Measurements from ENCODE around the gene SCN1B. TPM values are rescaled to one million over a fixed set of nuclear protein-coding genes. Genes with fewer than 3 reads are reported as not detected.

Gene SCN1B
- polyA plus RNA-seq, 1 donor = 0.96 TPM

DNA sequence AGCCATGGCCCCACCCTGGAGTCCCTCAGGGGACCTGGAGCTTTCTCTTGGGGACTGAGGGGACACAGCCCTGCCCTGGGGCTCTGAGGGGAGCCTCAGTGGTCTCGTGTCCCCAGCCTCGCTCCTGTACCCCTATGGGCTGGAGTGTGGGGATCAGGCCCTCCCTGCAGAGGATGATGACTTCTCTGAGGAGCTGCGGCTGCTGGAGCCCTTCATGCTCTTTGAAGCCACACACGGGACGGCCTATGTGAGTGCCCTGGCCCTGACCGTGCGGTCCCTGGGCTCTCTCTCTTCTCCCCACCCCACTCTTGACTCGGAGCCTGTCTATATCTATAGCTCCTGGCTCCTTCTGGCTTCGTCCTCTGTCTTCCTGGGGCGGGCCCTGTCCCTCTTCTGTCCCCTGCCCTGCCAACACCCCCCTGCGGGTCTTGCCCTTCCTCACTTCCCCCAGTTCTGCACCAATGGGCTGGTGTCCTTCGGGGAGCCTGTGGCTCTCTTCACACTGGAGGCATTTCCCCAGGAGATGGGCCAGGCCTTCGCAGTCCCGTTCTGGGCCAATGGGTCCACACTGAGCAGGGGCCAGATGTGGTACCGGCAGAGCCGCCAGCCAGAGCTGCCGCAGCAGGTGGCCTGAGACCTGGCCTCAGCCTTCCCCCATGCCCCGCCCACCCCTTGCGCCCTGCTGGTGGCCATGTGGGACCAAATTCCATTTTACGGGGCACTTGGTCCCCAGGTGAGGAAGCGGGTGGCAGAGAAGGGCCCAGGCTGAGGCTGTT is 44.3 kb downstream of the SCN1B start:
- WGBS (ENCODE audit: insufficient coverage, low lambda C conversion rate) = no CpG with 5 or more reads among the region's 21 CpGs
- H3K4me1 ChIP-seq (ENCODE audit: control insufficient read depth, insufficient read depth, low read length) = no peaks in the 10 kb centered on the region
- H3K9me3 ChIP-seq (ENCODE audit: control insufficient read depth, low read depth, low read length) = peaks cover 5% of the 10 kb centered on the region
- DNase-seq = no peak
- no peaks in the 10 kb centered on the region for H3K36me3 ChIP-seq (ENCODE audit: control insufficient read depth, insufficient read depth, low read length)
- H3K27ac ChIP-seq (ENCODE audit: low read length) = no peak overlapping the region
- H3K4me3 ChIP-seq (ENCODE audit: low read length) = no peak overlapping the region
- H3K27me3 ChIP-seq (ENCODE audit: control insufficient read depth, insufficient read depth, low read length) = no peaks in the 10 kb centered on the region

DNA sequence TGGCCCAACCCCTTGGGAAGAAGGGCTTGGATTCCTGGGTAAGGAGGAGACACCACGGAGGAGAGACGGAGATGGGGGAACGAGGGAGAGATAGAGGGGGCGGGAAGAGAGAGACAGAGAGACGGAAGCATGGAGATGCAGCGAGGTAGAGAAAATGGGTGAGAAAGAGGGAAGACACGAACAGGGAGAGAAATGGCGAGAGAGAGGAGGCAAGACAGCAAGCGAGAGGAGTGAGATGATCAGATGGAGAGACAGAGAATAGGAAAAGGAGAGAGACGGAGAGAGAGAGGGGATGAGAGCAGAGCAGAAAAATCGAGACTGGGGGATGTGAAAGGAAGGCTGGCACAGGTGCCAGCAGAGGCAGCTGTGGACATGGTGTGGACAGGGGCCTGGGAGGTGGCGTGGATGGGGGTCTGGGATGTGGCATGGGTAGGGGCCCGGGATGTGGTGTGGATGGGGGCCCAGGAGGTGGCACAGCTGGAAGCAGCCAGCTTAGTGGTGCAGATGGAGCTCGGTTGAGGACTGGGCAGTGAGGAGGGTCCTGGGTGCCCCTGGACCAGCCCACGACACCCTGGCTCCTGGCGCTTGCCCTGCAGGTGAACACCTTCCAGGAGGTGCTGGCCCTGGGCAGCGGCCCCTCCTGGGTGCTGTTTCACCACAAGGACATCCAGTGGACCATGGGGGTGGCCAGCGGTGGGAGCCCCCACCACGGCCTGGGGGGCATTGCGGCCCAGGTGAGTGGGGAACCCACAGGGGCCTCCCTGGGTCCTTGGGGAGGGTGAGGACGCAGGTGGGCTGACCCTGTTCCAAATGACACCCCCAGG is 45.1 kb downstream of the SCN1B start:
- H3K27me3 ChIP-seq (ENCODE audit: control insufficient read depth, insufficient read depth, low read length) = no peaks in the 10 kb centered on the region
- H3K27ac ChIP-seq (ENCODE audit: low read length) = no peak overlapping the region
- DNase-seq = no peak
- WGBS (ENCODE audit: insufficient coverage, low lambda C conversion rate) = 82% methylated on average over 10 of the region's 21 CpGs
- H3K9me3 ChIP-seq (ENCODE audit: control insufficient read depth, low read depth, low read length) = peaks cover 4% of the 10 kb centered on the region
- no peaks in the 10 kb centered on the region for H3K36me3 ChIP-seq (ENCODE audit: control insufficient read depth, insufficient read depth, low read length)
- no peak overlapping the region for H3K4me3 ChIP-seq (ENCODE audit: low read length)
- H3K4me1 ChIP-seq (ENCODE audit: control insufficient read depth, insufficient read depth, low read length) = no peaks in the 10 kb centered on the region

DNA sequence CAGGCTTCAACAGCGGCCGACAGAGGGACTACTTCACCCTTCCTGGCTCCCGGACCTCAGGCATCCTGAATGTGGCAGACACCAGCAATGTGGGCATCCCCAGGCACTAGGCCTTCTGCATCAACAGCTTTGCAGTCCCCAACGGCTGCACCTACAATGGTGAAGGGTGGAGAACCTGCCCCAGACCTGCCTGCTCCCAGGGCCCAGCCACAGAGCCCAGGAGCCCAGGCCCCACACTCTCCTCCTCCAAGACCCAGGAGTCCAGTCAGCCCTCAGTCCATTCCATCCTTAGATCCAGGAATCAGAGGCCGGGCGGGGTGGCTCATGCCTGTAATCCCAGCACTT is 45.7 kb downstream of the SCN1B start:
- H3K9me3 ChIP-seq (ENCODE audit: control insufficient read depth, low read depth, low read length) = no peaks in the 10 kb centered on the region
- WGBS (ENCODE audit: insufficient coverage, low lambda C conversion rate) = no CpG with 5 or more reads among the region's 6 CpGs
- no peaks in the 10 kb centered on the region for H3K4me1 ChIP-seq (ENCODE audit: control insufficient read depth, insufficient read depth, low read length)
- H3K4me3 ChIP-seq (ENCODE audit: low read length) = no peak overlapping the region
- no peaks in the 10 kb centered on the region for H3K27me3 ChIP-seq (ENCODE audit: control insufficient read depth, insufficient read depth, low read length)
- DNase-seq = no peak
- H3K36me3 ChIP-seq (ENCODE audit: control insufficient read depth, insufficient read depth, low read length) = no peaks in the 10 kb centered on the region
- no peak overlapping the region for H3K27ac ChIP-seq (ENCODE audit: low read length)

DNA sequence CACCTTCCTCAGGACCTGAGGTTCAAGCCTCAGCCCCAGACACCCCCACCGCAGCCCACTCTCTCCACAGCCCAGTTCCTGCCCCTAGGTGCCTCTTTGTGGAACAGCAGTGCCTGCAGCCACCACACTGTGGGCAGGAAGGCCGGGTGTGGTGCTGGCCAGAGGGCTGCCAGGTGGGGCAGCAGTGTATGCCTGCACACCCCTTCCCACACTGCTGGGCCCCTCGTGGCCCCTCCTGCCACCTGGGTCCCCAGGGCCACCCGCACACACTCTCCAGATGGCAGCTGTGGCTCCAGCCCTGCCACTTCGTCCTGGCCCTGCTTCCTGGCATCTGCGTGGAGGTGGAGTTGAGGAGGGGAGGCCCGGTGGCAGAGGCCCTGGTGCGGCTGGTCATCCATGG is 46.4 kb downstream of the SCN1B start:
- no peaks in the 10 kb centered on the region for H3K4me1 ChIP-seq (ENCODE audit: control insufficient read depth, insufficient read depth, low read length)
- no peak overlapping the region for H3K27ac ChIP-seq (ENCODE audit: low read length)
- no CpG with 5 or more reads among the region's 8 CpGs for WGBS (ENCODE audit: insufficient coverage, low lambda C conversion rate)
- H3K4me3 ChIP-seq (ENCODE audit: low read length) = no peak overlapping the region
- no peaks in the 10 kb centered on the region for H3K27me3 ChIP-seq (ENCODE audit: control insufficient read depth, insufficient read depth, low read length)
- H3K9me3 ChIP-seq (ENCODE audit: control insufficient read depth, low read depth, low read length) = no peaks in the 10 kb centered on the region
- H3K36me3 ChIP-seq (ENCODE audit: control insufficient read depth, insufficient read depth, low read length) = no peaks in the 10 kb centered on the region
- DNase-seq = no peak

DNA sequence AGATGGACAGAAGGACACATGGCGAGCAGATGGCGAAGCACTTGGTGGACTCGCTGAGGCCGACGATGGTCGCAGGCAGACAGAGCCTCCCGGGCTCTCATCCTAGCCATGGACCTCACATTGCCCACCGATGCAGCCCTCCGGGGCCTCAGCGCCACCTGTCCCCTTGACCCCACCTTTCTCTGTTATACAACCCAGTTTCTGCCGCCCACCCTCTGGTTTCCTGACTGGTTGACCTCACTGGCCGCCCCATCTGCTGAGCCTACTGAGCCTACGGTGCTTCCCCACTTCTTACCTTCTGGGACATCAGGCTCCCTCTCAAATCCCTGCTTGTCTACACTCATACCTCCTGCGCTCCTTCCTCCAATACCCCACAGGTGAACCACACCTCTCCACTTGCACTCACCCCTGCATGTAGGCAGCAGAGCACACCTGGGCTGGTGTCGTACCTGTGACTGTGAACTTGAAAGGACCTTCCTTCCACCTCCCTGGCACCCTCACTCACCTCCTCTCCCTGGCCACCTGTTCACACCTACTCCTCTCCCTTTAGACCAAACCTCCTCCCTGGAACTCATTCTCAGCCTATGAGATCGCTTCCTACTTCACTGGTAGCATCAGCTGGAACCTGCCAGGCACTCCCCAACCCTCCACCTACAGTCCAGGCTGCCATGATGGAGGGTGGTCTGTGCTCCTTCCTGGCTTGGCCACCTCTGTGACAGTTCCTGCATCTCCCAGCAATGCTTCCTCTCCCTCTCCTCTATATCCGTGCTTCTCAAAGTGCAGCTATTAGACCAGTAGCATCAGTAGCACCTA is 47.3 kb downstream of the SCN1B start:
- H3K4me1 ChIP-seq (ENCODE audit: control insufficient read depth, insufficient read depth, low read length) = no peaks in the 10 kb centered on the region
- no peak for DNase-seq
- 96% methylated on average over 3 of the region's 17 CpGs for WGBS (ENCODE audit: insufficient coverage, low lambda C conversion rate)
- no peaks in the 10 kb centered on the region for H3K27me3 ChIP-seq (ENCODE audit: control insufficient read depth, insufficient read depth, low read length)
- no peak overlapping the region for H3K27ac ChIP-seq (ENCODE audit: low read length)
- no peaks in the 10 kb centered on the region for H3K9me3 ChIP-seq (ENCODE audit: control insufficient read depth, low read depth, low read length)
- no peak overlapping the region for H3K4me3 ChIP-seq (ENCODE audit: low read length)
- no peaks in the 10 kb centered on the region for H3K36me3 ChIP-seq (ENCODE audit: control insufficient read depth, insufficient read depth, low read length)

DNA sequence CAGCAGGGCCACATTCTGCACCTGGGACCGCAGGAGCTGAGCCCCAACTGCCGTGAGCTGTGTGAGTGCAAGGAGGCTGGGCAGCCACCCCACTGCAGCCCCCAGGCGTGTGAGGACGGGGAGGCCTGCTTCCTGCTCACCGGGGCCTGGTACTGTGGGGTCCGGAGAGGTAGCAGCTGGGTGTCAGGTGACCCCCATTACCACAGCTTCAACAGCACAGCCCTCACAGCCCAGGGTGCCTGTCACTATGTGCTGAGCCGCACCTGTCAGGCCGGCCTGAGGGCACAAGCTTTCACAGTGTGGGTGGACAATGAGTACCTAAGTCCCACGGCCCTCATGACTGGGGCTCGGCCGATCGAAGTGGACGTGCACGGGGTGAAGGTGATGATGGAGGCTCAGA is 49.6 kb downstream of the SCN1B start:
- H3K9me3 ChIP-seq (ENCODE audit: control insufficient read depth, low read depth, low read length) = no peaks in the 10 kb centered on the region
- WGBS (ENCODE audit: insufficient coverage, low lambda C conversion rate) = no CpG with 5 or more reads among the region's 14 CpGs
- no peaks in the 10 kb centered on the region for H3K27me3 ChIP-seq (ENCODE audit: control insufficient read depth, insufficient read depth, low read length)
- no peak overlapping the region for H3K27ac ChIP-seq (ENCODE audit: low read length)
- no peak overlapping the region for H3K4me3 ChIP-seq (ENCODE audit: low read length)
- no peaks in the 10 kb centered on the region for H3K4me1 ChIP-seq (ENCODE audit: control insufficient read depth, insufficient read depth, low read length)
- DNase-seq = no peak
- H3K36me3 ChIP-seq (ENCODE audit: control insufficient read depth, insufficient read depth, low read length) = no peaks in the 10 kb centered on the region

DNA sequence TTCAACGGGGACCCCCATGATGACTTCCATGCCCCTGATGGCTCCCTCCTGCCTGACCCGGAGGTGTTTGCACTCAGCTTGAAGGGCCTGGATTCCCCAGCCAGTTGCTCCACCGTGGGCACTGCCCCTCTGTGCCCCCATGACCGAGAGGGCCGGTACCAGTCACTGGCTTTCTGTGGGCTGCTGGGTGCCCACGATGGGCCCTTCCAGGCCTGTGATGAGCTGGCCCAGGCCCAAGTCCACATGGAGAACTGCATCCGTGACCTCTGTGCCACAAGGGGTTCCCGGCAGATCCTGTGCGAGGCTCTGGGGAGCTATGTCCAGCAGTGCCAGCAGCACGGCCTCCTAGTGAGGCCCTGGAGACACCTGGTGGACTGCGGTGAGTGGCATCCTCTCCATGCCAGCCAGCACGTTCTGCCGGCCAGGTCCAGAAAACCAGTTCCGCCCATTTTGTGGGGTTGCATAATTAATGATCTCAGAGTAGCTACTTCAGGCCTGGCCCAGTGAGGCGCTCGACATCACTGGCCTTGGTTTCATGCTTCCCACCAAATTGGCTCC is 50.4 kb downstream of the SCN1B start:
- WGBS (ENCODE audit: insufficient coverage, low lambda C conversion rate) = no CpG with 5 or more reads among the region's 16 CpGs
- Histone ChIP-seq H3K27ac (ENCODE audit: low read length) (no peak overlapping the region), H3K9me3 (ENCODE audit: control insufficient read depth, low read depth, low read length) (no peaks in the 10 kb centered on the region), H3K4me1 (ENCODE audit: control insufficient read depth, insufficient read depth, low read length) (no peaks in the 10 kb centered on the region), H3K27me3 (ENCODE audit: control insufficient read depth, insufficient read depth, low read length) (no peaks in the 10 kb centered on the region), H3K36me3 (ENCODE audit: control insufficient read depth, insufficient read depth, low read length) (no peaks in the 10 kb centered on the region), H3K4me3 (ENCODE audit: low read length) (no peak overlapping the region)
- no peak for DNase-seq

DNA sequence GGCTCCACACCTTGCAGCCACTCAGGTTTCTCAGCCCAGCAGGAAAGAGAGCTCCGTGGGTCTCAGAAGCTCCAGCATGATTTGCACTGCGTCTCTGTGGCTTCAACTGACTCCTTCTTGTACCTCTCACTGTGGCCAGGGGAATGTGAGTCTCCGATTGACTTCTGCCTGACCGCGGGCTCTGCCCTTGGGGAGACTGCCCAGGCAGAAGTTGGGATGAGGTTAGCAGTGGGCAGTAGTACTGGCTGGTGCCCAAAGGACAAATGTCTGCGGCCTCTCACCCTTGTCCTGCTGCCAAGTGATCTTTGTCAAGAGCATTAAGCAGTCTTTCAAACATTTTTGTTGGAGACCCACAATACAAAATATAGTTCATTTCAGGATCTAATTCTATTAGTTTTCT is 50.9 kb downstream of the SCN1B start:
- H3K27me3 ChIP-seq (ENCODE audit: control insufficient read depth, insufficient read depth, low read length) = no peaks in the 10 kb centered on the region
- H3K4me1 ChIP-seq (ENCODE audit: control insufficient read depth, insufficient read depth, low read length) = no peaks in the 10 kb centered on the region
- no peaks in the 10 kb centered on the region for H3K36me3 ChIP-seq (ENCODE audit: control insufficient read depth, insufficient read depth, low read length)
- no peak for DNase-seq
- H3K4me3 ChIP-seq (ENCODE audit: low read length) = no peak overlapping the region
- H3K27ac ChIP-seq (ENCODE audit: low read length) = no peak overlapping the region
- no peaks in the 10 kb centered on the region for H3K9me3 ChIP-seq (ENCODE audit: control insufficient read depth, low read depth, low read length)
- no CpG with 5 or more reads among the region's 6 CpGs for WGBS (ENCODE audit: insufficient coverage, low lambda C conversion rate)

DNA sequence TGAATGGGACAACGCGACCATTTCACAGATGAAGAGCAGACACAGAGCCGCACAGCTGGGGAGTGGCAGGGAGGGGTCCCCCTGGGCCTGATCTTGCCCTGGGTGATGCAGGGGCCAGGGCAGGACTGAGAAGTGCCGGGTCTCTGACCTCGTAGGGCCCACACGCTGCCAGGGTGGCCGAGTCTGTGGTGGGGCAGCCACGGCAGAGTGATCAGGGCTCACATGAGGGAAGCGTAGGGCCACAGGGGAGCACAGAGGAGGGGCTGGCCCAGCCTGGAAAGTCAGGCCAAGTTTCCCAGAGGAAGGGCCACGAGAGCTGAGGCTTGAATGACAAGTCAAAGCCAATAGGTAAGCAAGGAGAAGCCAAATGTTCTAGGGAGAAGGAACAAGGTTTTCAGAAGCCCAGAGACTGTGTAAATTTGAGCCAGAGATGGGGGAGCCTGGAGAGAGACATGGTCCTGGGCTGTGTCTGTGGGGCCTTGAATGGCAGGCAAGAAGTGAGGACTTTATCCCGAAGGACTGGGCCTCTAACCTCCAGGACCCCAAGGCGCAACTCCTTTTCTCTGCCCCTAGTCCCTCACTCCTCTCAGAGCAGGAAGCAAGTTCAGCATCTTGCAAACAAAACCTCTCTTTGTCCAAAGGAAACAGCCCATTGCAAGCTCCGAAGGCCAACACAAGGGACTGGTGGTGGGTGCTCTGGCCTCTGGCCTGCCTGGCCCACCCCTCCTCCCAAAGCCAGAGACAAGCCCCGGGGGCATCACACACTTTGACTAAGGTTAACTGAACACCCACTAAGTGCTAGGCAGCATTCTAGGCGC is 53.6 kb downstream of the SCN1B start:
- DNase-seq = no peak
- no peaks in the 10 kb centered on the region for H3K27me3 ChIP-seq (ENCODE audit: control insufficient read depth, insufficient read depth, low read length)
- H3K36me3 ChIP-seq (ENCODE audit: control insufficient read depth, insufficient read depth, low read length) = no peaks in the 10 kb centered on the region
- peaks cover 12% of the 10 kb centered on the region for H3K4me1 ChIP-seq (ENCODE audit: control insufficient read depth, insufficient read depth, low read length)
- H3K27ac ChIP-seq (ENCODE audit: low read length) = no peak overlapping the region
- no peaks in the 10 kb centered on the region for H3K9me3 ChIP-seq (ENCODE audit: control insufficient read depth, low read depth, low read length)
- WGBS (ENCODE audit: insufficient coverage, low lambda C conversion rate) = no CpG with 5 or more reads among the region's 15 CpGs
- no peak overlapping the region for H3K4me3 ChIP-seq (ENCODE audit: low read length)

DNA sequence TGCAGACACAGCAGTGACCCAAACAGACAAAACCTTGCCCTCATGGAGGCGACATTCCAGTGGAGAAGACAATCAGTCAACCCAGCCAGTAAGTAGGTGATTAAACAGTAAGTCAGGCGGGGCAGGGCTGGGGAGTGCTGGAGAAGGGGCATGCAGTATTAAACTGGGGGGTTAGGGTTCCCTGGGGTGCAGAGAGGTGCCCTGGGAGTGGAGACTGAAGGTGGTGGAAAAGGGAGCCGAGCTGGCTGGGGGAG is 54.2 kb downstream of the SCN1B start:
- Histone ChIP-seq H3K27ac (ENCODE audit: low read length) (no peak overlapping the region), H3K4me1 (ENCODE audit: control insufficient read depth, insufficient read depth, low read length) (peaks cover 12% of the 10 kb centered on the region), H3K27me3 (ENCODE audit: control insufficient read depth, insufficient read depth, low read length) (no peaks in the 10 kb centered on the region), H3K4me3 (ENCODE audit: low read length) (no peak overlapping the region), H3K9me3 (ENCODE audit: control insufficient read depth, low read depth, low read length) (no peaks in the 10 kb centered on the region), H3K36me3 (ENCODE audit: control insufficient read depth, insufficient read depth, low read length) (no peaks in the 10 kb centered on the region)
- no peak for DNase-seq
- WGBS (ENCODE audit: insufficient coverage, low lambda C conversion rate) = no CpG with 5 or more reads among the region's 3 CpGs
